Natural killer cell (primary cell): ENCODE measurements around the gene DYRK3. TPM values are rescaled to one million over a fixed set of nuclear protein-coding genes. Genes with fewer than 3 reads are reported as not detected.
A peak's percentile ranks its signal among the peaks of the same experiment; 100 is the strongest.
"Not testable (repeated sequence)": the region's sequence is repeated elsewhere in the genome, so short reads cannot be mapped to it uniquely, and the experiment has no call there.

Experiments
- ATAC-seq, 3 donors: fragments of 150-1000 bp in 2 of 3; fragments of 200-7000 bp in 1 of 3; cut with Tn5 transposase; 1 replicate in 1 of 3; 2 replicates in 2 of 3; pipeline ENCODE4 v1.10.0; 2021; ENCODE audit warnings: mild to moderate bottlenecking in 2 of 3, moderate library complexity in 2 of 3
- DNase-seq, 2 donors: peaks; one replicate each; pipeline versions ENCODE4 v3.0.0 to v3.0.0-alpha.2; 2013 to 2021; ENCODE audit warnings: mixed read lengths in 1 of 2
- H3K27ac ChIP-seq: one replicate; pipeline ENCODE4 v1.5.1; 2013; ENCODE audit warnings: mild to moderate bottlenecking, low read length
- H3K27me3 ChIP-seq: one replicate; pipeline ENCODE4 v1.6.1; 2013; ENCODE audit warnings: low read length; ENCODE audit not compliant: control insufficient read depth, insufficient read depth
- H3K36me3 ChIP-seq: one replicate; pipeline ENCODE4 v1.6.1; 2013; ENCODE audit warnings: low read length; ENCODE audit not compliant: control insufficient read depth, insufficient read depth
- H3K4me1 ChIP-seq: one replicate; pipeline ENCODE4 v1.6.1; 2013; ENCODE audit warnings: low read length; ENCODE audit not compliant: control insufficient read depth, insufficient read depth
- H3K4me3 ChIP-seq: one replicate; pipeline ENCODE4 v1.5.1; 2013; ENCODE audit warnings: low read length
- H3K9me3 ChIP-seq: one replicate; pipeline ENCODE4 v1.6.1; 2013; ENCODE audit warnings: low read length; ENCODE audit not compliant: control insufficient read depth, insufficient read depth
- H3K27ac Mint-ChIP-seq, 2 donors: one replicate each; pipeline ENCODE4 v1.8.0; 2022; ENCODE audit warnings: mild to moderate bottlenecking in 2 of 2, mixed read lengths in 2 of 2, moderate library complexity in 1 of 2
- H3K27me3 Mint-ChIP-seq, 2 donors: one replicate each; pipeline ENCODE4 v1.8.0; 2022; ENCODE audit warnings: low read depth in 2 of 2, mixed read lengths in 2 of 2
- H3K36me3 Mint-ChIP-seq: one replicate; pipeline ENCODE4 v1.8.0; 2022; ENCODE audit warnings: mixed read lengths
- H3K4me1 Mint-ChIP-seq, 2 donors: one replicate each; pipeline ENCODE4 v1.8.0; 2022; ENCODE audit warnings: mixed read lengths in 2 of 2
- H3K4me3 Mint-ChIP-seq: one replicate; pipeline ENCODE4 v1.8.0; 2022; ENCODE audit warnings: mild to moderate bottlenecking, moderate library complexity, mixed read lengths
- H3K9me3 Mint-ChIP-seq, 2 donors: one replicate each; pipeline ENCODE4 v1.8.0; 2022; ENCODE audit warnings: mixed read lengths in 2 of 2
- WGBS: methylation state at CpG from one replicate; pipeline ENCODE4 v1.1.7; 2013; ENCODE audit warnings: missing lambda C conversion rate; ENCODE audit not compliant: insufficient coverage; 5-methylcytosine and 5-hydroxymethylcytosine counted together
- intact Hi-C: fragments of 100-400 bp; cut with micrococcal nuclease; formaldehyde crosslinking; loops from one replicate; pipeline ENCODE4 v1.14.2; 2022
- total RNA-seq, 4 donors: library from RNA; stranded (reverse); fragments of 120-200 nt in 1 of 4; gene quantifications; one replicate each; pipeline versions ENCODE4 v1.2.3 to v1.2.4, GENCODE V29; 2013 to 2022
- TF ChIP-seq, protein P1 (sequence below): fragments of 200-600 bp; IDR thresholded peaks from one replicate; pipeline ENCODE4 v1.8.0; 2022; ENCODE audit warnings: antibody characterized with exemption

The DYRK3 gene
- total RNA-seq, 3 donors from 2014 or later (not counting 1 experiment from before 2014, with no cell fraction given): 0.16 to 0.66 (median 0.43) TPM

- no peaks in the 10 kb centered on the region for H3K27me3 Mint-ChIP-seq
- H3K4me1 Mint-ChIP-seq: peaks cover 16 to 19% of the 10 kb centered on the region in 2 donors
- H3K9me3 Mint-ChIP-seq: no peaks in the 10 kb centered on the region
- no peak for ATAC-seq
- 81% methylated on average over 6 of the region's 7 CpGs for WGBS
- H3K36me3 Mint-ChIP-seq: peaks cover 8% of the 10 kb centered on the region
- H3K4me1 ChIP-seq: peaks cover 10% of the 10 kb centered on the region
- intact Hi-C loops: loop anchor here (10.0 kb wide), 1 partner anchor 57 kb away; no protein-coding TSS in a partner anchor
- H3K27ac Mint-ChIP-seq: no peak overlapping the region
- no peaks in the 10 kb centered on the region for H3K27me3 ChIP-seq
- peak in 1 of 2 donors; percentile 77 for DNase-seq
- peaks cover 39% of the 10 kb centered on the region for H3K36me3 ChIP-seq
- no peak overlapping the region for H3K27ac ChIP-seq
- no peaks in the 10 kb centered on the region for H3K9me3 ChIP-seq
- no peak overlapping the region for H3K4me3 ChIP-seq
- no peak overlapping the region for H3K4me3 Mint-ChIP-seq
- TF ChIP-seq, protein P1, sequence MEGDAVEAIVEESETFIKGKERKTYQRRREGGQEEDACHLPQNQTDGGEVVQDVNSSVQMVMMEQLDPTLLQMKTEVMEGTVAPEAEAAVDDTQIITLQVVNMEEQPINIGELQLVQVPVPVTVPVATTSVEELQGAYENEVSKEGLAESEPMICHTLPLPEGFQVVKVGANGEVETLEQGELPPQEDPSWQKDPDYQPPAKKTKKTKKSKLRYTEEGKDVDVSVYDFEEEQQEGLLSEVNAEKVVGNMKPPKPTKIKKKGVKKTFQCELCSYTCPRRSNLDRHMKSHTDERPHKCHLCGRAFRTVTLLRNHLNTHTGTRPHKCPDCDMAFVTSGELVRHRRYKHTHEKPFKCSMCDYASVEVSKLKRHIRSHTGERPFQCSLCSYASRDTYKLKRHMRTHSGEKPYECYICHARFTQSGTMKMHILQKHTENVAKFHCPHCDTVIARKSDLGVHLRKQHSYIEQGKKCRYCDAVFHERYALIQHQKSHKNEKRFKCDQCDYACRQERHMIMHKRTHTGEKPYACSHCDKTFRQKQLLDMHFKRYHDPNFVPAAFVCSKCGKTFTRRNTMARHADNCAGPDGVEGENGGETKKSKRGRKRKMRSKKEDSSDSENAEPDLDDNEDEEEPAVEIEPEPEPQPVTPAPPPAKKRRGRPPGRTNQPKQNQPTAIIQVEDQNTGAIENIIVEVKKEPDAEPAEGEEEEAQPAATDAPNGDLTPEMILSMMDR: peak; percentile 75
Observed at GRCh38 chr1:206608108-206608698, 27.1 kb upstream of the DYRK3 start.

GRCh38 chr1:206609229-206609991 lies 25.9 kb upstream of the DYRK3 start:
- H3K4me3 Mint-ChIP-seq: peak overlapping the region; percentile 15
- H3K36me3 Mint-ChIP-seq: peaks cover 8% of the 10 kb centered on the region
- no peak overlapping the region for H3K27ac ChIP-seq
- H3K4me1 Mint-ChIP-seq: peaks cover 16 to 19% of the 10 kb centered on the region in 2 donors
- H3K27me3 Mint-ChIP-seq: no peaks in the 10 kb centered on the region
- TF ChIP-seq, protein P1: no peak
- DNase-seq: no peak
- no peaks in the 10 kb centered on the region for H3K9me3 ChIP-seq
- 28% methylated on average over 2 of the region's 4 CpGs for WGBS
- H3K4me1 ChIP-seq: peaks cover 10% of the 10 kb centered on the region
- no peaks in the 10 kb centered on the region for H3K27me3 ChIP-seq
- H3K27ac Mint-ChIP-seq: no peak overlapping the region
- H3K36me3 ChIP-seq: peaks cover 31% of the 10 kb centered on the region
- no peak overlapping the region for H3K4me3 ChIP-seq
- intact Hi-C loops: loop anchor here (10.0 kb wide), 1 partner anchor 55 kb away; no protein-coding TSS in a partner anchor
- ATAC-seq: no peak
- H3K9me3 Mint-ChIP-seq: no peaks in the 10 kb centered on the region

- WGBS: 10% methylated on average over 48 of the region's 48 CpGs
- peaks cover 16 to 19% of the 10 kb centered on the region in 2 donors for H3K4me1 Mint-ChIP-seq
- DNase-seq: peak; percentile 95 to 97
- H3K27me3 ChIP-seq: no peaks in the 10 kb centered on the region
- peak; percentile 99 to 100 (median 99) for ATAC-seq
- peaks cover 10% of the 10 kb centered on the region for H3K4me1 ChIP-seq
- H3K9me3 Mint-ChIP-seq: no peaks in the 10 kb centered on the region
- peak within 1 kb of the TSS; percentile 90 to 96 for H3K27ac Mint-ChIP-seq
- H3K4me3 Mint-ChIP-seq: peak within 1 kb of the TSS; percentile 93
- H3K36me3 Mint-ChIP-seq: no peaks in the 10 kb centered on the region
- peak within 1 kb of the TSS; percentile 73 for H3K4me3 ChIP-seq
- TF ChIP-seq, protein P1: peak; percentile 93
- H3K36me3 ChIP-seq: peaks cover 10% of the 10 kb centered on the region
- intact Hi-C loops: no loop called here
- peak within 1 kb of the TSS; percentile 71 for H3K27ac ChIP-seq
- no peaks in the 10 kb centered on the region for H3K27me3 Mint-ChIP-seq
- H3K9me3 ChIP-seq: no peaks in the 10 kb centered on the region
Observed at GRCh38 chr1:206612129-206612876, 23.0 kb upstream of the DYRK3 start, which contains the start of gene EIF2D. TSS of gene EIF2D (minus strand) at chr1:206612465. CDS start at chr1:206612342, 123 bp downstream.

GRCh38 chr1:206626396-206626795 lies 8.9 kb upstream of the DYRK3 start:
- H3K27ac ChIP-seq, H3K9me3 ChIP-seq, H3K4me1 ChIP-seq, DNase-seq, H3K4me3 ChIP-seq, H3K9me3 Mint-ChIP-seq, H3K27ac Mint-ChIP-seq, H3K36me3 Mint-ChIP-seq, H3K4me1 Mint-ChIP-seq, H3K27me3 ChIP-seq, intact Hi-C loops, H3K36me3 ChIP-seq, ATAC-seq, H3K4me3 Mint-ChIP-seq: not testable (repeated sequence)
- peaks cover 9 to 14% of the 10 kb centered on the region in 2 donors for H3K27me3 Mint-ChIP-seq
- 100% methylated on average over 2 of the region's 2 CpGs for WGBS
